WERI-Rb-1 (cell line): ENCODE measurements around the gene POLE.

Source experiments
- DNase-seq: peaks from one replicate; pipeline ENCODE4 v3.0.0-alpha.2; 2020
- H3K27ac ChIP-seq: fragments of 250-450 bp; sonication (Bioruptor Pico); 2 replicates; pipeline ENCODE4 v1.5.1; 2020; ENCODE audit warnings: mild to moderate bottlenecking, moderate library complexity
- H3K27me3 ChIP-seq: fragments of 250-450 bp; sonication (Bioruptor Pico); 2 replicates; pipeline ENCODE4 v1.5.1; 2021; ENCODE audit warnings: mild to moderate bottlenecking, low read depth, moderate library complexity; ENCODE audit not compliant: insufficient read depth, severe bottlenecking
- H3K36me3 ChIP-seq: fragments of 250-450 bp; sonication (Bioruptor Pico); 2 replicates; pipeline ENCODE4 v1.5.1; 2020; ENCODE audit warnings: mild to moderate bottlenecking, moderate library complexity
- H3K4me3 ChIP-seq: 2 replicates; pipeline ENCODE4 v1.5.1; 2011; ENCODE audit warnings: low read depth, mild to moderate bottlenecking, control low read depth, low read length
- H3K9me3 ChIP-seq: fragments of 250-450 bp; sonication (Bioruptor Pico); 2 replicates; pipeline ENCODE4 v1.5.1; 2021; ENCODE audit warnings: mild to moderate bottlenecking, moderate library complexity; ENCODE audit not compliant: severe bottlenecking
- TF ChIP-seq, protein P1 (sequence below): IDR thresholded peaks from 2 replicates; pipeline ENCODE4 v1.5.1; 2011; ENCODE audit warnings: low read depth, mild to moderate bottlenecking, control low read depth, inconsistent platforms, low read length

The POLE gene

DNA sequence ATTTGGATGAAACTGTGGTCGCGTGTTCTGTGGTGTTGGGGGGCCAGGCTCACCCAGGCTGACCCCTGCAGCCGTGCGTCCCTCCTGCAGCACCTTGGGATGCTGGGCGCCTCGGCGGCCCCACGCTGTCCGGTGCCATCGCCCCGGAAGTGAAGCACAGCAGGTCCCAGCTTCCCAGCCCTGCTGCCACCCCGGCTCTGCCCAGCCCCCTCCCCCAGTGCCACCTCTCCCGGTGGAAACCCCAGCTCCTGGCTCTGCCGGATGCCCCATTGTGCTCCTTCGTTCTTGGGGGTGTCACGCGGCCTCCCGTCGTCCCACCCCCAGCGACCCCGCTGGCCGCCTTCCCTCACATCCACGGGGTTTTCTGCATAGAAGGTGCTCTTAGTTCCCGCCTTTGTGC, 102.0 kb downstream of the POLE start:
- TF ChIP-seq, protein P1, sequence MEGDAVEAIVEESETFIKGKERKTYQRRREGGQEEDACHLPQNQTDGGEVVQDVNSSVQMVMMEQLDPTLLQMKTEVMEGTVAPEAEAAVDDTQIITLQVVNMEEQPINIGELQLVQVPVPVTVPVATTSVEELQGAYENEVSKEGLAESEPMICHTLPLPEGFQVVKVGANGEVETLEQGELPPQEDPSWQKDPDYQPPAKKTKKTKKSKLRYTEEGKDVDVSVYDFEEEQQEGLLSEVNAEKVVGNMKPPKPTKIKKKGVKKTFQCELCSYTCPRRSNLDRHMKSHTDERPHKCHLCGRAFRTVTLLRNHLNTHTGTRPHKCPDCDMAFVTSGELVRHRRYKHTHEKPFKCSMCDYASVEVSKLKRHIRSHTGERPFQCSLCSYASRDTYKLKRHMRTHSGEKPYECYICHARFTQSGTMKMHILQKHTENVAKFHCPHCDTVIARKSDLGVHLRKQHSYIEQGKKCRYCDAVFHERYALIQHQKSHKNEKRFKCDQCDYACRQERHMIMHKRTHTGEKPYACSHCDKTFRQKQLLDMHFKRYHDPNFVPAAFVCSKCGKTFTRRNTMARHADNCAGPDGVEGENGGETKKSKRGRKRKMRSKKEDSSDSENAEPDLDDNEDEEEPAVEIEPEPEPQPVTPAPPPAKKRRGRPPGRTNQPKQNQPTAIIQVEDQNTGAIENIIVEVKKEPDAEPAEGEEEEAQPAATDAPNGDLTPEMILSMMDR, result no peak
- no peak for DNase-seq
- Histone ChIP-seq H3K4me3 (no peak overlapping the region), H3K27ac (no peak overlapping the region), H3K27me3 (no peaks in the 10 kb centered on the region), H3K9me3 (no peaks in the 10 kb centered on the region), H3K36me3 (peaks cover 33% of the 10 kb centered on the region)

DNA sequence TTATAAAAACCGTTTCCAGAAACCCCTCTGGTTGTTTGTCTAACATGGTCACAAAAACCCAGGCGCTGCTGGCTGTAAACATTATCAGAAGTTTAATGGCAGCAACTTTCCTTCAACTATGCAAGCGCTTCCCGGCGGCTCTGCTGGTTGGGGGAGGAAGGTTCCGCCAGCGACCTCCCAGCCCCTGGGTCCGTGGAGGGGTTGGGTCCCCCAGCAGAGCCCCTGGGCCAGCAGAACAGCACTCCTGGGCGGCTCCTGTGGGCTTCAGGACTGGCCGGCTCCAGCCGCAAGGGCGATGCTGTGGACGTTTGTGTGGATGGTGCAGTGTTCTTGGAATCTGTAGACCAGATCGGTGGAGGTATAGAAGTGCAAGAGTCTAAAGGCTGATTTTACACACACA, 102.7 kb downstream of the POLE start:
- Histone ChIP-seq H3K36me3 (peaks cover 40% of the 10 kb centered on the region), H3K4me3 (no peak overlapping the region), H3K9me3 (no peaks in the 10 kb centered on the region), H3K27me3 (no peaks in the 10 kb centered on the region), H3K27ac (no peak overlapping the region)
- DNase-seq, result no peak
- TF ChIP-seq, protein P1, result no peak

DNA sequence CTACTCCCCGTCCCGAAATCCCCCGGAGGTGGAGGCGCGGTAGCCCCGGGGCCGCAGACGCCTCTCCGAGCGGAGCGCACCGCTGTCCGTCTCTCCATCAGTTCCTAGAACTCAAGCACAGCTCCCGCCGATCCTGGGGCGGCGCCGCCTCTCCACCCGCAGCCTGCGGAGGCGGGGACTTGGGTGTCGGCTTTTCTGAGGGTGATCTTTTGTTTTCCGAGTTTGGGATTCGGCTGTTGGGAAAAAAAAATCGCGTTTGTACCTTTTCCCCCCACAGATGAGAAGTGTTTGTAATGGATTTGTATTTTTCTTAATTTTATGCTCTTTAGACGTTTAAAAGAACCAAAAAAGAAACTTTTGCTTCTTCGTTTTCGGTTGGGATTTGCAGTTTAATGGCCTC, 103.4 kb downstream of the POLE start:
- H3K36me3 ChIP-seq, result peaks cover 40% of the 10 kb centered on the region

DNA sequence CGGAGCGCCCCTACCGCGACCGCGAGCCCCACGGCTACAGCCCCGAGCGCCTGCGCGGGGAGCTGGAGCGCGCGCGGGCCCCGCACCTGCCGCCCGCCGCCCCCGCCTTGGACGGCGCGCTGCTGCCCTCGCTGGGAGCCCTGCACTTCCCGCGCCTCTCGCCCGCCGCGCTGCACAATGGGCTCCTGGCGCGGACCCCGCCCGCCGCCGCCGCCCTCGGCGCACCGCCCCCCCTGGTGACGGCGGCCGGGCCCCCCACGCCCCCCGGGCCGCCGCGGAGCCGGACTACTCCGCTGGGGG, 103.8 kb downstream of the POLE start:
- Histone ChIP-seq H3K36me3 (peaks cover 43% of the 10 kb centered on the region), H3K27ac (no peak overlapping the region), H3K4me3 (no peak overlapping the region), H3K27me3 (no peaks in the 10 kb centered on the region), H3K9me3 (no peaks in the 10 kb centered on the region)
- TF ChIP-seq, protein P1, result no peak
- no peak for DNase-seq

More for the DNA sequence above, 103.4 kb downstream of the POLE start:
- Histone ChIP-seq H3K9me3 (no peaks in the 10 kb centered on the region), H3K27me3 (no peaks in the 10 kb centered on the region), H3K27ac (no peak overlapping the region), H3K4me3 (no peak overlapping the region)
- TF ChIP-seq, protein P1, result no peak
- no peak for DNase-seq

DNA sequence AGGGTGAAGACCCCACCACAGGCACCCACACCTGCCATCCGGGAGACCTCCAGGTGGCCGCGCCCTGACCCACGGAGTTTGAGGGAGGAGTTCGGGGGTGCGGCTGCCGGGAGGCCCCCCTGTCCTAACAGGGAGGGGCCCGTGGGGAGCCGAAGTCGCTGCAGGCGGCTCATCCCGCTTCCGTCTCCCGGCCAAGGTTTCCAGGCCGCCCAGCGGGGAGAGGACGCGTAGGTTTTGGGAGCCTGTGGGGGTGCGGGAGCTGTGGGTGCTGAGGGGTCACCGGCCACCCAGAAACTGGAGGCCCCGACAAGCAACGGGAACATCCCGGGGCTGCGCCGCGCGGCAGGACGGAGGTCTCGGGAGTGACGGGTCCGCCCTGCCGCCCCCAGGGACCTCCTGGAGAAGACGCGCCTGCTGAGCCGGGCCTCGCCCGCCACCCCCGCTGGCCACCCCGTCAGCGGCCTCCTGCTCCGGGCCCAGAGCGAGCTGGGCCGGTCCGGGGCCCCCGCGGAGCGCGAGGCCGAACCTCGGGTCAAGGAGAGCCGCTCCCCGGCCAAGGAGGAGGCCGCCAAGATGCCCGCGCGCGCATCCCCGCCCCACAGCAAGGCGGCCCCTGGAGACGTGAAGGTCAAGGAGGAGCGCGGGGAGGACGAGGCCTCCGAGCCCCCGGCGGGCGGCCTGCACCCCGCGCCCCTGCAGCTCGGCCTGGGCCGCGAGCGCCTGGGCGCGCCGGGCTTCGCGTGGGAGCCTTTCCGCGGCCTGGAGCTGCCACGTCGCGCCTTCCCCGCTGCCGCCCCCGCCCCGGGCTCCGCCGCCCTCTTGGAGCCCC, 104.3 kb downstream of the POLE start:
- no peak for DNase-seq
- Histone ChIP-seq H3K27ac (no peak overlapping the region), H3K4me3 (no peak overlapping the region), H3K9me3 (no peaks in the 10 kb centered on the region), H3K27me3 (no peaks in the 10 kb centered on the region), H3K36me3 (peaks cover 49% of the 10 kb centered on the region)
- TF ChIP-seq, protein P1, result no peak

DNA sequence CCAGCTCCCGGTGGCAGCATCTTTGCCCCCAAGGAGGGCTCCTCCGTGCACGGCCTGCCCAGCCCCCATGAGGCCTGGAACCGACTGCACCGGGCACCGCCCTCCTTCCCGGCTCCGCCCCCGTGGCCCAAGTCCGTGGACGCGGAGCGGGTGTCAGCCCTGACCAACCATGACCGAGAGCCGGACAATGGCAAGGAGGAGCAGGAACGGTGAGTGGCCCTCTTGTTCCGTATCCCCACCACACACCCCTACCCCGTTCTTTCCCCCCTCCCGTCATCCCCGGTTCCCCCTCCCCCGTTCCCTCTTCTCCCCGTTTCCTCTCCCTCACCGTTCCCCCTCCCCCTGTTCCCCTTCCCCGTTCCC, 105.1 kb downstream of the POLE start:
- TF ChIP-seq, protein P1, result no peak
- H3K27me3 ChIP-seq, result no peaks in the 10 kb centered on the region
- no peak for DNase-seq
- peaks cover 55% of the 10 kb centered on the region for H3K36me3 ChIP-seq
- no peak overlapping the region for H3K4me3 ChIP-seq
- no peaks in the 10 kb centered on the region for H3K9me3 ChIP-seq
- no peak overlapping the region for H3K27ac ChIP-seq
